GM12878 (cell line): ENCODE results near the gene AMZ2. TPM values are rescaled to one million over a fixed set of nuclear protein-coding genes. Genes with fewer than 3 reads are reported as not detected.

Experiments used
- BACH1 ChIP-seq: fragments of 450-650 bp; IDR thresholded peaks from 2 replicates; pipeline ENCODE4 v1.6.1; 2017; ENCODE audit warnings: mild to moderate bottlenecking, borderline replicate concordance
- BCLAF1 ChIP-seq: fragments of 450-650 bp; IDR thresholded peaks from 2 replicates; pipeline ENCODE4 v1.6.1; 2017; ENCODE audit warnings: antibody characterized with exemption, mild to moderate bottlenecking, moderate library complexity
- BMI1 ChIP-seq: fragments of 450-650 bp; IDR thresholded peaks from 2 replicates; pipeline ENCODE4 v1.6.1; 2016; ENCODE audit warnings: mild to moderate bottlenecking, moderate library complexity, borderline replicate concordance
- BRCA1 ChIP-seq: IDR thresholded peaks from 2 replicates; pipeline ENCODE4 v1.6.1; 2011; ENCODE audit warnings: low read depth, low read length, improper control_type of control experiment
- CBFB ChIP-seq: IDR thresholded peaks from 2 replicates; pipeline ENCODE4 v1.6.1; 2016; ENCODE audit warnings: antibody characterized with exemption, low read depth
- CBX5 ChIP-seq: sonication (generic); IDR thresholded peaks from 2 replicates; pipeline ENCODE4 v1.6.1; 2016; ENCODE audit warnings: low read depth, moderate library complexity, mild to moderate bottlenecking, inconsistent platforms
- DPF2 ChIP-seq: fragments of 450-650 bp; IDR thresholded peaks from 2 replicates; pipeline ENCODE4 v1.6.1; 2017; ENCODE audit warnings: mild to moderate bottlenecking
- MAX ChIP-seq: IDR thresholded peaks from 2 replicates; pipeline ENCODE4 v1.6.1; 2012; ENCODE audit warnings: low read depth, low read length, improper control_type of control experiment
- NR2C1 ChIP-seq: fragments of 450-650 bp; IDR thresholded peaks from 2 replicates; pipeline ENCODE4 v1.6.1; 2017; ENCODE audit warnings: antibody characterized with exemption, mild to moderate bottlenecking, moderate library complexity
- RBBP5 ChIP-seq: fragments of 200-600 bp; sonication (generic); conservative IDR thresholded peaks from 2 replicates; pipeline ENCODE4 v1.6.1; 2016
- RUNX3 ChIP-seq: IDR thresholded peaks from 2 replicates; pipeline ENCODE4 v1.6.1; 2012; ENCODE audit warnings: low read length, inconsistent platforms
- SMAD1 ChIP-seq: fragments of 450-650 bp; IDR thresholded peaks from 2 replicates; pipeline ENCODE4 v1.6.1; 2018; ENCODE audit warnings: mild to moderate bottlenecking, low read depth; ENCODE audit not compliant: partially characterized antibody
- SMARCA5 ChIP-seq: fragments of 450-650 bp; IDR thresholded peaks from 2 replicates; pipeline ENCODE4 v1.6.1; 2017; ENCODE audit warnings: mild to moderate bottlenecking
- SPI1 ChIP-seq: IDR thresholded peaks from 2 replicates; pipeline ENCODE4 v1.6.1; 2011; ENCODE audit warnings: low read depth, mild to moderate bottlenecking, low read length, moderate library complexity, borderline replicate concordance; ENCODE audit not compliant: insufficient read depth
- STAT3 ChIP-seq: IDR thresholded peaks from 2 replicates; pipeline ENCODE4 v1.6.1; 2011; ENCODE audit warnings: low read depth, low read length, improper control_type of control experiment
- ZNF207 ChIP-seq: fragments of 450-650 bp; IDR thresholded peaks from 2 replicates; pipeline ENCODE4 v1.6.1; 2014; ENCODE audit warnings: antibody characterized with exemption, mild to moderate bottlenecking, borderline replicate concordance
- ZNF384 ChIP-seq: IDR thresholded peaks from 2 replicates; pipeline ENCODE4 v1.6.1; 2012; ENCODE audit warnings: low read depth, mild to moderate bottlenecking, low read length, improper control_type of control experiment, borderline replicate concordance
- ZNF622 ChIP-seq: fragments of 450-650 bp; IDR thresholded peaks from 2 replicates; pipeline ENCODE4 v1.6.1; 2017; ENCODE audit warnings: mild to moderate bottlenecking, inconsistent platforms
- ZZZ3 ChIP-seq: IDR thresholded peaks from 2 replicates; pipeline ENCODE4 v1.6.1; 2011; ENCODE audit warnings: low read depth; ENCODE audit not compliant: control insufficient read depth, insufficient read length
- polyA plus RNA-seq, 11 experiments: library from polyadenylated mRNA; depleted of rRNA in 4 of 11; unstranded in 6 of 11; stranded (reverse) in 5 of 11; fragments of >200 nt; fragmentation: Nextera tagmentation in 4 of 11; fragmentation: Illumina TruSeq in 1 of 11; extraction: Ambion mirVana in 4 of 11; extraction: Trizol in 1 of 11; gene quantifications; 1 replicate in 1 of 11; 2 replicates in 10 of 11; pipeline versions ENCODE4 v1.2.1 to v1.2.3, GENCODE V29; 2011 to 2016; ENCODE audit warnings: inconsistent platforms in 2 of 11, missing spikeins in 2 of 11, low read depth in 1 of 11
- total RNA-seq, 4 experiments: library from RNA; depleted of rRNA in 3 of 4; stranded (reverse); fragments of >200 nt in 3 of 4; fragmentation: Illumina TruSeq in 1 of 4; extraction: Trizol in 1 of 4; gene quantifications; 2 replicates each; pipeline versions ENCODE4 v1.2.1 to v1.2.3, GENCODE V29; 2013 to 2021
- TF ChIP-seq, protein P1 (sequence below): IDR thresholded peaks from 2 replicates; pipeline ENCODE4 v1.6.1; 2011; ENCODE audit warnings: mild to moderate bottlenecking, low read depth, low read length, moderate library complexity; ENCODE audit not compliant: insufficient replicate concordance
- TF ChIP-seq, protein P2 (sequence below): fragments of 150-350 bp; IDR thresholded peaks from 2 replicates; pipeline ENCODE4 v1.6.1; 2016; ENCODE audit warnings: low read depth, low read length
- TF ChIP-seq, protein P3 (sequence below): IDR thresholded peaks from 2 replicates; pipeline ENCODE4 v1.6.1; 2011; ENCODE audit warnings: borderline replicate concordance, low read depth, mild to moderate bottlenecking, moderate library complexity, mixed read lengths, low read length; ENCODE audit not compliant: insufficient read depth; ENCODE audit errors: extremely low read length

The AMZ2 gene
- total and polyA plus RNA-seq, 10 of the 15 experiments (the other 5 are each of a cell fraction or from before 2014, with no cell fraction given): 79.1 to 189 (median 126) TPM

DNA sequence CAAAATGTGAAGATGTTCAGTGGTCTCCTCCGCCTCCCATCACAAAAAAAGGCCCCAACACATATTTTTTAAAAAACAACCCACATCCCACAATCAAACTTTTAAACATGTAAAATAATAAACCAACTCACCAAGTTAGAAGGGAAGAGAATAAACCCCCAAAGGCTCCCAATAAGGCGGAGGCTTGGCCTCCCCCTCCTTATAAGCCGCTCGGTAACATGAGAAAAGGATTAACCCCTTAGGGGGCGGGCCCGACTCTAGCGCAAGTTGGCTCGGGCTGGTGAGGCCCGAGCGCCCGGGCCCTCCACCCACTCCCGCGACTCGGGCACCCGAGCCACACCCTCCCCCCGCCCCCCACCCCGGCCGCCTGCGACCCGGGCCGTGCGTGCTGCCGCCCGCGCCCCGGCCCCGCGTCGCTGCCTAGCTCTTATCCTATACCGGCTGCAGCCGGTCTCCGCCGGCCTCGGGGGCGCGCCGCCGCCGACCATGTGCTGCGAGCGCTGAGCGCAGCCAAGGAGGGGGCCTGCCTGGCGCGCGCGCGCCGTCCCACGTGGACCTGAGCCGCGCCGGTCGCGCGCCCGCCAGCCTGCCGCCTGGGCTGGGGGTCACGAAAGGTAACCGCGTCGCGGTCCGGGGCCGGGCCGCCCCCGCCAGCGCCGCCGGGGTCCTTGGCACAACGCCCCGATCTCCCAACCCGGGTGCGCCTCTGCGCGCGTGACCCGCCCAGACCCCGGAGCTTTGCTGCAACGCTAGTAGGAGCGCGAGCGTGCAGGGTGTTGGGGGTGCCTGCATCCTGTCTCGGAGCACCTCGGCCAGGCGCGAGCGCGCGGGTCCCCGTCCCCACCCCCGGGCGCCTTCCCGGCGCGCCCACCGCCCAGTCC, 43.4 kb downstream of the AMZ2 start, which contains the start of the genes ARSG and SLC16A6 (continued):
- peak; percentile 89; the same call in 1 of the 2 replicates for TF ChIP-seq MAX
- TF ChIP-seq ZNF207: no peak
- TF ChIP-seq SMAD1: no peak
- TF ChIP-seq CBX5: no peak
- TF ChIP-seq RBBP5: 0 out of 2 replicates have a peak, but pooled peaks have one; percentile 35
- no peak for TF ChIP-seq BMI1
- TF ChIP-seq, protein P1, sequence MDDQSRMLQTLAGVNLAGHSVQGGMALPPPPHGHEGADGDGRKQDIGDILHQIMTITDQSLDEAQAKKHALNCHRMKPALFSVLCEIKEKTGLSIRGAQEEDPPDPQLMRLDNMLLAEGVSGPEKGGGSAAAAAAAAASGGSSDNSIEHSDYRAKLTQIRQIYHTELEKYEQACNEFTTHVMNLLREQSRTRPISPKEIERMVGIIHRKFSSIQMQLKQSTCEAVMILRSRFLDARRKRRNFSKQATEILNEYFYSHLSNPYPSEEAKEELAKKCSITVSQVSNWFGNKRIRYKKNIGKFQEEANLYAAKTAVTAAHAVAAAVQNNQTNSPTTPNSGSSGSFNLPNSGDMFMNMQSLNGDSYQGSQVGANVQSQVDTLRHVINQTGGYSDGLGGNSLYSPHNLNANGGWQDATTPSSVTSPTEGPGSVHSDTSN: no peak
- TF ChIP-seq SPI1: no peak
- 0 out of 2 replicates have a peak, but pooled peaks have one; percentile 1 for TF ChIP-seq CBFB
- TF ChIP-seq ZNF622: no peak
- TF ChIP-seq RUNX3: 0 out of 2 replicates have a peak, but pooled peaks have one; percentile 13
- TF ChIP-seq NR2C1: no peak
- TF ChIP-seq, protein P2, sequence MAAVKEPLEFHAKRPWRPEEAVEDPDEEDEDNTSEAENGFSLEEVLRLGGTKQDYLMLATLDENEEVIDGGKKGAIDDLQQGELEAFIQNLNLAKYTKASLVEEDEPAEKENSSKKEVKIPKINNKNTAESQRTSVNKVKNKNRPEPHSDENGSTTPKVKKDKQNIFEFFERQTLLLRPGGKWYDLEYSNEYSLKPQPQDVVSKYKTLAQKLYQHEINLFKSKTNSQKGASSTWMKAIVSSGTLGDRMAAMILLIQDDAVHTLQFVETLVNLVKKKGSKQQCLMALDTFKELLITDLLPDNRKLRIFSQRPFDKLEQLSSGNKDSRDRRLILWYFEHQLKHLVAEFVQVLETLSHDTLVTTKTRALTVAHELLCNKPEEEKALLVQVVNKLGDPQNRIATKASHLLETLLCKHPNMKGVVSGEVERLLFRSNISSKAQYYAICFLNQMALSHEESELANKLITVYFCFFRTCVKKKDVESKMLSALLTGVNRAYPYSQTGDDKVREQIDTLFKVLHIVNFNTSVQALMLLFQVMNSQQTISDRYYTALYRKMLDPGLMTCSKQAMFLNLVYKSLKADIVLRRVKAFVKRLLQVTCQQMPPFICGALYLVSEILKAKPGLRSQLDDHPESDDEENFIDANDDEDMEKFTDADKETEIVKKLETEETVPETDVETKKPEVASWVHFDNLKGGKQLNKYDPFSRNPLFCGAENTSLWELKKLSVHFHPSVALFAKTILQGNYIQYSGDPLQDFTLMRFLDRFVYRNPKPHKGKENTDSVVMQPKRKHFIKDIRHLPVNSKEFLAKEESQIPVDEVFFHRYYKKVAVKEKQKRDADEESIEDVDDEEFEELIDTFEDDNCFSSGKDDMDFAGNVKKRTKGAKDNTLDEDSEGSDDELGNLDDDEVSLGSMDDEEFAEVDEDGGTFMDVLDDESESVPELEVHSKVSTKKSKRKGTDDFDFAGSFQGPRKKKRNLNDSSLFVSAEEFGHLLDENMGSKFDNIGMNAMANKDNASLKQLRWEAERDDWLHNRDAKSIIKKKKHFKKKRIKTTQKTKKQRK: no peak
- TF ChIP-seq BACH1: peak; percentile 85
- TF ChIP-seq BCLAF1: no peak
- TF ChIP-seq ZNF384: no peak
- no peak for TF ChIP-seq STAT3
- TF ChIP-seq ZZZ3: no peak
- TF ChIP-seq, protein P3, sequence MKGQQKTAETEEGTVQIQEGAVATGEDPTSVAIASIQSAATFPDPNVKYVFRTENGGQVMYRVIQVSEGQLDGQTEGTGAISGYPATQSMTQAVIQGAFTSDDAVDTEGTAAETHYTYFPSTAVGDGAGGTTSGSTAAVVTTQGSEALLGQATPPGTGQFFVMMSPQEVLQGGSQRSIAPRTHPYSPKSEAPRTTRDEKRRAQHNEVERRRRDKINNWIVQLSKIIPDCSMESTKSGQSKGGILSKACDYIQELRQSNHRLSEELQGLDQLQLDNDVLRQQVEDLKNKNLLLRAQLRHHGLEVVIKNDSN: peak; percentile 76
- 0 out of 2 replicates have a peak, but pooled peaks have one; percentile 54 for TF ChIP-seq SMARCA5
- no peak for TF ChIP-seq BRCA1
- TF ChIP-seq DPF2: peak; percentile 72; the same call in 1 of the 2 replicates
